Measurements from ENCODE around the gene SUZ12.
"Not testable (repeated sequence)": the region's sequence is repeated elsewhere in the genome, so short reads cannot be mapped to it uniquely, and the experiment has no call there.

The SUZ12 gene

GRCh38 chr17:31936615-31937609, at the start of gene SUZ12:
Gene SUZ12 (plus strand): TSS chr17:31937007. CDS start chr17:31937247, 240 bp downstream.
- in situ Hi-C loops (cut with HindIII; ENCODE audit: low sequenced_read_pairs) = not testable (repeated sequence)

GRCh38 chr17:31888124-31888523, 48.7 kb upstream of the SUZ12 start:
- in situ Hi-C loops (cut with HindIII; ENCODE audit: low sequenced_read_pairs) = no loop called here

- in situ Hi-C loops (cut with HindIII; ENCODE audit: low sequenced_read_pairs) = no loop called here
Observed at GRCh38 chr17:31900877-31901276, 35.9 kb upstream of the SUZ12 start.

DNA sequence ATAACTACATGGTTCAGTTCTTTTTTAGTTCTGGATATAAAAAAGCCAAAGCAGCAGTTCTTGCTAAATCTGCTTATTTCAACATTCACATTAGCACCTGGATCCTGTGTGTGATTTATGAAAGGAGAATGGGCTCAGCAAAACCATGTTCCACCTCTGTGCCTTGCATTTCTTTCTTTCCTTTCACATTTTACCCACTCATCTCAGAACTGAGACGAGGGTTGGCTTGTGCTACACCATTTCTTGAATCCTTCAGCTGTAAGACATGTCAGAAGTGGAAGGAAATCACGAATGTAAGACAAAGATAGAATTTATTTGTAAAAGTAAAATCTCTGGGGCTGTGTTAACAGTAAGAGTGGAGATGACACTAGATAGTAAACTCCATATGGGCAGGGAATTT, 34.1 kb upstream of the SUZ12 start:
- in situ Hi-C loops (cut with HindIII; ENCODE audit: low sequenced_read_pairs) = no loop called here

DNA sequence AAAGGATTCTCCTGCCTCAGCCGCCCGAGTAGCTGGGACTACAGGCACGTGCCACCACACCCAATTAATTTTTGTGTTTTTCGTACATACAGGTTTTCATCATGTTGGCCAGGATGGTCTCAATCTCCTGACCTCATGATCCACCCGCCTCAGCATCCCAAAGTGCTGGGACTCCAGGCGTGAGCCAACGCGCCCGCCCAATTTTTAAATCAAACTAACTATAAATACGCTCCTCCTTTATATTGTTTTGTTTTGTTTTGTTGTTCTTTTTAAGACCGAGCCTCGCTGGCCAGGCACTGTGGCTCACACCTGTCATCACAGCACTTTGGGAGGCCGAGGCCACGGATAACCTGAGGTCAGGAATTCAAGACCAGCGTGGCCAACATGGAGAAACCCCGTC, 33.4 kb upstream of the SUZ12 start:
- in situ Hi-C loops (cut with HindIII; ENCODE audit: low sequenced_read_pairs) = no loop called here

DNA sequence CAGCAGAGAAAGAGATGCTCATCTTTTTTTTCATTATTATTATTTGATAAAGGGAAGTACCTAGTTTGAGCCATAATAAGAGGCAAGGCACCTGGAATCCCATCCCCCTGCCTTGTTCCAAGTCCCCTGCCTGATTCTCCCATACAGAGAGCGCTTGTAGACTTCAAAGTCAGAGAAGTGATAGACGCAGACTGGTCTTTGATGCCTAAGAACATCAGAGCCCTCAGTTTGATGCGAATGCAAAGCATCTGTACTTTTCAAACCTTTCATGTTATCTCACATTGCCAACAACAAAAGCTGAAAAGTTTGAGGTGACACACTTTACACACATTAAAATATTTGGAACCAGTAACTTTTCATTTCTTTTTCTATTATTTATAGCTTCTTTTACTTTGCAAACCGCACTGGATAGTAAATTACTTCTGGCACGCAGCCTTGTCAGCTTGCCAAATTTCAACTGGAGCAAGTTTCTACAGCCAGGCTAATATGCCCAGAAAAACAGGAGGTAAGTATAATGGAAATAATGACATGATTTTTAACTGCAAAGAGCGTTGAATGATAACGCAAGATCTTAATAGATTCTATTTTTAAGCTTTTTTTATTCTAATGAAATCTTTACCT, 29.4 kb upstream of the SUZ12 start:
- in situ Hi-C loops (cut with HindIII; ENCODE audit: low sequenced_read_pairs) = no loop called here

DNA sequence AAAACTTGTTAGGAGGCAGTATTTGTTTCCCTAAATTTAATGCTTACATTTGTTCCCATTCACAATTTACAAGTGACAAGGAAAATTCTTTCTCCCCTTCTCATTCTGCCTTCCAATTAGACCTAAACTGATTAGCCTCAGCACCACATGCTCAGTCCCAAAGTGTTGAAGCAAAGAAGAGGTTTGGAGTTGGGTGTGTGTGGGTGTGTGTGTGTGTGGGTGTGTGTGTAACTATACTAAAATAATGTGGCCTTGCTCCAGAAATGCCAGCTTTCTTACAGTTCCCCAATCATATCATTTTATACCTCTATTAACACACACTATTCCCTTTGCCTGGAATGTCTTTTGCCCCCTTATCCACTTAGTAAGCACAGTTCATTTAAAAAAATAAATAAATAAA, 28.4 kb upstream of the SUZ12 start:
- in situ Hi-C loops (cut with HindIII; ENCODE audit: low sequenced_read_pairs) = no loop called here

GRCh38 chr17:31912705-31913104, 24.1 kb upstream of the SUZ12 start:
- in situ Hi-C loops (cut with HindIII; ENCODE audit: low sequenced_read_pairs) = not testable (repeated sequence)

DNA sequence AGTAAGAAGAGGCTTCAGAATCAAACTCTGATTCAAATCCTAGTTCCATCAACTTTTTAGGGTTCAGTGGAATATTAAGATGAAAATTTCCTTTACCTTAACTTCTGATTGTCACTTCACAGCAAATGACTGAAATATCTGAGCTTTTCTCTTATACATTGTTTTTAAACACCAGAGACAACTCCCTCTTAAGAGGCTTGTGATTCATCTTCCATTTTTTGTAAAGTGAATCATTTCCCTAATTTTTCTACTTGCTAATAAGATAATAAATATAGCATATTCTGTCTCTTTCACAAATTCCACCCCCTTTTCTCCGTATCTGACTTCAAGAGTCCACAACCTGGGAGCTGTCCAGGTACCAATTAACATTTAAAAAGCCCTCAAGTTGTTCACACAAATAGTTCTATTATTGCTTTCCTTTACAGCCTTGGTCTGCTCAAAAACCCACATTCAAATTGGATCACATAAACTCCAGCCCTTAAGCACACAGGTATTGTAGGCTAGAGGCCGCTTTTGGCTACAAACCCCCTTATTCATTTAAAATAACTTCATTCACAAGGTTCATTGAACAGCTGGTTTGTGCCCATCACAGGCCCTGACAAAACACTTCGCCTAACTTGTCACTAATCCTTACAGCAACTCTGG, 21.2 kb upstream of the SUZ12 start:
- in situ Hi-C loops (cut with HindIII; ENCODE audit: low sequenced_read_pairs) = no loop called here

- in situ Hi-C loops (cut with HindIII; ENCODE audit: low sequenced_read_pairs) = no loop called here
Observed at GRCh38 chr17:31916491-31917064, 20.2 kb upstream of the SUZ12 start.

- in situ Hi-C loops (cut with HindIII; ENCODE audit: low sequenced_read_pairs) = no loop called here
Observed at GRCh38 chr17:31917065-31917529, 19.7 kb upstream of the SUZ12 start.

DNA sequence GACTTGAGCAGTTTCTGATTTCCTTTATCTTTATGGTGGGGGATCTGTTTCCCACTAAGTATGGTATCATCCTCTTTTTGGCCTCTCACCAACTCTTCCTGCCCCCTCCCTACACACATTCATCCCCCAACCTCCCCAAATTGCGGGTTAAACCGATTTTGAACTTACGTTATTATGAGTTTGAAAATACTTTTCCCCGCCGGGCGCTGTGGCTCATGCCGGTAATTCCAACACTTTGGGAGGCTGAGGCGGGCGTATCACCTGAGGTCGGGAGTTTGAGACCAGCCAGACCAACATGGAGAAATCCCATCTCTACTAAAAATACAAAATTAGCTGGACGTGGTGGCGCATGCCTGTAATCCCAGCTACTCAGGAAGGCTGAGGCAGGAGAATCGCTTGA, 19.1 kb upstream of the SUZ12 start:
- in situ Hi-C loops (cut with HindIII; ENCODE audit: low sequenced_read_pairs) = not testable (repeated sequence)

DNA sequence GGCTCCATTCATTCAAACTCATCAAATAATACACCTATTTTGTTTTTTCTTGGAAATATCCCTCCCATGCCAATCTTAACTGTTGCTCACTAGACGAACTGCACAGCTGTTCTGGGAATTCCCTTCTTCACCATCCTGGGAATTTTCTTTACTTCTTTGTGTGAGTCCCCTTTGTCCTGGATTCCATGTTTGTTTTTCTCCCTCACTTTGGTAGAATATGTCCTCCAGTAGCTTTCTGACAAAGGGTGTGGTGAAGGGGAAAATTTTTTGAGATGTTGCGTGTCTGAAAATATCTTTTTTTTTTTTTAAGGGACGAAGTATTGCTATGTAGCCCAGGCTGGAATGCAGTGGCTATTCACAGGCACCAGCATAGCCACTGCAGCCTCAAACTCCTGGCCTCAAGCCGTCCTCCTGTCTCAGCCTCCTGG, 18.1 kb upstream of the SUZ12 start:
- in situ Hi-C loops (cut with HindIII; ENCODE audit: low sequenced_read_pairs) = no loop called here

GRCh38 chr17:31919802-31920525, 16.8 kb upstream of the SUZ12 start:
- in situ Hi-C loops (cut with HindIII; ENCODE audit: low sequenced_read_pairs) = no loop called here

GRCh38 chr17:31926100-31926729, 10.6 kb upstream of the SUZ12 start:
- in situ Hi-C loops (cut with HindIII; ENCODE audit: low sequenced_read_pairs) = no loop called here

DNA sequence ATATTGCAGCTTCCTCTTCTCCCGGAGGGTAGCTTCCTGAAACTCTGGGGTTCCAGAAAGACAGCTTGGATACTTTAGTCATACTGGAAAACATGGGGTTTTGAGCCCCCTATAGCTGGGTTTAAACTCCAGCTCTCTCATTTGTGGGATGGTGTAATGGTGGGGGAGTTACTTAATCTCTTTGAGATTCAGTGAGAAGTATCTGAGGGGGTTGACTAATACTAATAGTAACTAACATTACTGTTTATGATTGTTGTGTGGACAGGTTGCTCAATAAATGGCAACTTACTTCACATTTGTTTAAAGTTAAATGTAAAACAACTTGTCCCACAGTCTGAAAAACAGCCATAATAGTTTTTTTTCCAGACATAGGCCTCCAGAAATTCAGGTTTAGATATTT, 5.1 kb upstream of the SUZ12 start:
- in situ Hi-C loops (cut with HindIII; ENCODE audit: low sequenced_read_pairs) = no loop called here

DNA sequence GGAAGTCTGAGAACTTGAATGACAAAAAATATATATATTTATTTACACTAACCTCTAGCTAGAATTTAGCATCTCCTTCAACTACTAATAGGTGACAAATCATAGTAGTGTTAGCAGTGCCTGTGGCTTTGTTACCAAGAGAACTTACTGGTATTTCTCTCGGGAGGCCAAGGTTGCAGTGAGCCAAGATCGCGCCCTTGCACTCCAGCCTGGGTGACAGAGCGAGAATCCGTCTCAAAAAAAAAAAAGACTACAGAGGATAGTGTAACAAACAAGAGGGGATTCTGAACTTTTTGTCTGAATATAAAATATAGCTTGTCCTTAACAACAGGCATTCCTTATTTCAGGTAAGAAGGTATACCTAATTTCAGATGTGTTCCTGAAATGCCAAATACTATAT, 1.3 kb upstream of the SUZ12 start:
- in situ Hi-C loops (cut with HindIII; ENCODE audit: low sequenced_read_pairs) = no loop called here

DNA sequence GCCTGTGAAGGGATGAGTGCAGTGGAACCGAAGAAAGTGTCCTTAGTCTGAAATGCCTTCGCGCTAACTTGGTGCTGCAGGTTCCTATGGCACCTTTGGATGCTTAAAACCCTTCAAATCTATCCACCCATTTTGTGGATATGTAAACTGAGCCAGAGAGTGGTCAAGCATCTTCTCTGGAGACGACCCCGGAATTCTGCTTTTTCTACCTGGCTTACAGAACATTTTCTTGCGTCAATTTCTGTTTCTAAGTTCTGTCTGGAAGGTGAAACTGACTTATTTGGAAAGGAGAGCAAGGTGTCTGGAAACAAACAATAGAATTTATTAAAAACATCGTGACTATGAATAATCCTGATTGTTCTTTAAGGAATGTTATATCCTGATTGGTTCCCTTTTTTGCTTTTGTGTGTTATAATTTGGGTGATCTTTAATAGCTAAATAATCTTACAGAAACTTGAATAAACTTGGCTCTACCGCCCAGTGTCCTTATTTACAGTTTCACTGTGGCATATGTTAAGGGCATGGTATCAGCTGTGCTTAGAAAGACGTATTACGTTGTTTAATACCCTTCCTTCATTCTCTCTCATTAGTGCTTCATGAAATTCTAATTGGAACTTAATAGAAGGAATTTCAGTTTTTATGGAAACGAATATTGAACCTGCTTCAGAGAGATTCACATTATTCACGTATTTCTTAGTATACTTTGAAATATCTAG, 1.3 kb downstream of the SUZ12 start:
- in situ Hi-C loops (cut with HindIII; ENCODE audit: low sequenced_read_pairs) = not testable (repeated sequence)

DNA sequence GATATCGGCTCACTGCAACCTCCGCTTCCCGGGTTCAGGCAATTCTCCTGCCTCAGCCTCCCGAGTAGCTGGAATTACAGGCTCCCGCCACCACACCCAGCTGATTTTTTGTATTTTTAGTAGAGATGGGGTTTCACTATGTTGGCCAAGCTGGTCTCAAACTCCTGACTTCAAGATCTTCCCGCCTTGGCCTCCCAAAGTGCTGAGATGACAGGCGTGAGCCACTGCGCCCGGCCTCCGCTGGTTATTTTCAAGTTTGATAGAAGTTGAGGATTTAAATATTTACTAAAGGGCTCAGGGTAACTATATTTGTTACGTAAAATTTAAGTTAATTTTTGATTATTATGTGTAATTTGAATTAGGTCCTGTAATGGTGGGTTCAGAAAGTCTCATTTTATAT, 5.1 kb downstream of the SUZ12 start:
- in situ Hi-C loops (cut with HindIII; ENCODE audit: low sequenced_read_pairs) = not testable (repeated sequence)
